NCI-H1105 treated with DMSO at 0.1 percent for 48 hours (cell line): ENCODE results near the gene ZNF830.
"Not testable (repeated sequence)": the region's sequence is repeated elsewhere in the genome, so short reads cannot be mapped to it uniquely, and the experiment has no call there.

Experiments
- DNase-seq: peaks from one replicate; lab custom pipeline; 2025; lab: John Stamatoyannopoulos, UW

ZNF830 gene

DNA sequence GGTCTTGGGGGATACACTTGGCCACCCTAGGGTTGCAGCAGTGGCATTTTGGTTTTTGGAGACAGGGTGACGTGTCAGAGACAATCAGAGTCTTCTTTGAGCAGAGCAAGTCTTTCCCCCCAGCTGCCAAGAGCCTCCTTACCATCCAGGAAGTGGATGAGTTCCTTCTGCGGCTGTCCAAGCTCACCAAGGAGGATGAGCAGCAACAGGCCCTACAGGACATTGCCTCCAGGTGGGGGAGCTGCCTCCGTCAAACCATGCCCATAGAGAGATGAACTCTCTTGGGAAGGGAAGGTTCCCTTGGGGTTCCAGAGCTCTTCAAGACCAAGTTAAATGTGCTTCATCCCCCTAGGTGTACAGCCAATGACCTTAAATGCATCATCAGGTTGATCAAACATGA, 30.3 kb downstream of the ZNF830 start:
- no peak for DNase-seq

DNA sequence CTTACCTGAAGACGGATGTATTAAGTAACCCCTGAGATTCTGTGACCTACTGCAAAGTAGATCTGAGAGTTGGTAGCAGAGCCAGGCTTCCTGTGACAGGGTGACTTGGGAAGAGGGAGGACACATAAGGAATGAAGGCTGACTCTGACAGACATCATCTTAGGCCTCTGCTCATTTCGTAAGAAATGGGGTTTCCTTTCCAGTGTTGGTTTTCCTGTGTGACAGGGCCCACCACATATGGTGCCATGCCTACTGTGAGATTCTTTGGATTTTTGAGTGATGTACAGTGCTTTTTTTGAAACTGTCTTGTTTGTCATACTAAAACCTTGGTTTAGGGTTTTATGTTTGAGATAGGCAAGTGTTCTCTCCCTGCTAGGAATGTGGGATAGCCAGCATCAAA, 31.7 kb downstream of the ZNF830 start:
- no peak for DNase-seq

DNA sequence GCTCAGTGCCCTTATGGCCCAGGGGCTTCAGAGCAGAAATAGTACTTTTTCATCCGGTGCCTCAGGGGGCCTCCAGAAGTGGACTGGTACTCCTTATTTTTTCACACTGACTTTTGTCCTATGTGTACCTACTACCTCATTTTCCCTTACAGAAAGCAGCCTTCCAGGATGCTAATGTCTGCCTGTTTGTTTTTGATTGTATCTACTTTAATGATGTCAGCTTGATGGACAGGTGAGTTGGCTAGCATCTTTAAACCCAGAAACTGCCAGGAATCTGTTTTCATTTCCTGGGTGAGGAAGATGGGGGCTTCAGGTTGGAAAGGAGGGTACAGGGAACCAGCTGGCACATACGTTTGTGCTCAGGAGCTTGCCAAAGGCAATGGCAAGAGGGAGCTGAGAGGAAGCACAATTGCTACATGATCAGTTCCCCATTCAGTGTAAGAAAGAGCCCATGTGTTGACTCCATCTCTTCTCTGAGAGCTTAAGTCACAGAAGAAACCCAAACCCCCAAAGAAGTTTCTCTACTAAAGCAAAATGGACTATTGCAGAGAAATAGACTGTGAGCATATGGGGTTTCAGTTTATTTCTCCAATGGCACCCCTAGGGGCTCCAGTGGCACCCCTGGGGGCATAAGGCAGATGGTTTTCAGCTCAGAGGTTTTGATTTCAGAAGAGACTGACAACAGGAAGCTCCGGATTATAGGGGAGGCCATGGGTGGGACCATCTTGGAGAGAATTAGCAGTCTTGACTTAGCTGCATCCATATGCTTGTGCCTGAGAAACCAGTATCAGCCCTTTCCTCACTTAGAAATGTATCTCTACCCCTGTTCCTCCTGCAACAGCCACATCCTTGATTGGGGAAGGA, 35.3 kb downstream of the ZNF830 start:
- no peak for DNase-seq

DNA sequence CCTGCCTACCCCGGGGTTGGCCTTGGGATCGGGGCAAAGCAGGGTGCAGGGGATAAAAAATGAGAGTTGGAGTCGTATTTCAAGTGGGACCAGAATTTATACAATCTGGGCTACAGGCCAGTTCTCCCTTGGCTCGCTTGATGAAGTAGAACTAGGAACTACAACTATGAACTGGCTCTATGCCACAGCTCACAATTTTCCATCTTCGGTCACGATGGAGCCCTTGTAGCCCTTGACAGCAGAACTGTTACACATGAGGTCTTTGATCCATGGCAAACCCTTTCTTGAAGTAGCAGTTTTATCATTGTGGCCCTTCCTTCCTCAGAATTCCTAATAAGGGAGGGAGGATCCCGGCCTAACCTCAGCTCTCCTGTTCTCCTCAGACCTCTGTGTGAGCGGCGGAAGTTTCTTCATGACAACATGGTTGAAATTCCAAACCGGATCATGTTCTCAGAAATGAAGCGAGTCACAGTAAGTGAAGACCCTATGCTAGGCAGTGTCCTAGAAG, 36.1 kb downstream of the ZNF830 start:
- peak; percentile 74 for DNase-seq

DNA sequence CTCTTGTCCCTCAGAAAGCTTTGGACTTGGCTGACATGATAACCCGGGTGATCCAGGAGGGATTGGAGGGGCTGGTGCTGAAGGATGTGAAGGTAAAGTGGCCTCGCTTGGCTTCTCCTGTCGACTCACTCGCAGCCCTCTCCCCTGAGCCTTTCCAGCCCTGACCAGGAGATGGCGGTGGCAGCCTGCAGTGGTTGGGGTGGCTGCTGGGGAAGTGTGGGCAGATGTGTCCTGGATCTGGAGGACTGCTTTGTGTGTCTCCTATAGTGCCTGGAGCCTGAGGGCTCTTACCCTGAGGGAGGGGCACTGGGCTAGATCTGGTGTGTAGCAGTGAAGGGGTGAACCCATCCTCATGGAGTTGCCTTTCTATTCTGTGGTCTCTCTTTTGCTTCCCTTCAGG, 36.9 kb downstream of the ZNF830 start:
- DNase-seq = no peak

DNA sequence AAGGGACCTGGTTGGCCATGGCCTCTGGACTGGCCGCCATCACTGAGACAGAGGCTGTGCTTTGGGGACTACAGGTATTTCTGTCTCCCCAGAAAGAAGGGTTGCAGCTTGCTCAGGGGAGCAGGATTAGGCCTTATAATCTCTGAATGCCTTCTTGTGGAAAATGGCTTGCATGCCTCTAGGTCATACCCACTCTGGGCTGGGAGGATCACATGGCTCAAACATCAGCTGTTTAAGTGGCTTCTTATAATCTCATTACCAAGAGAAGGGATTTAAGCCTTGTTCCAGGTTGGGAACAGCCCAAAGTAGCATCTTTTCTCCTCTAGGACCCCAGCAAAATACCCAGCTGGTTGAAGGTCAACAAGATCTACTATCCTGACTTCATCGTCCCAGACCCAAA, 38.1 kb downstream of the ZNF830 start:
- no peak for DNase-seq

DNA sequence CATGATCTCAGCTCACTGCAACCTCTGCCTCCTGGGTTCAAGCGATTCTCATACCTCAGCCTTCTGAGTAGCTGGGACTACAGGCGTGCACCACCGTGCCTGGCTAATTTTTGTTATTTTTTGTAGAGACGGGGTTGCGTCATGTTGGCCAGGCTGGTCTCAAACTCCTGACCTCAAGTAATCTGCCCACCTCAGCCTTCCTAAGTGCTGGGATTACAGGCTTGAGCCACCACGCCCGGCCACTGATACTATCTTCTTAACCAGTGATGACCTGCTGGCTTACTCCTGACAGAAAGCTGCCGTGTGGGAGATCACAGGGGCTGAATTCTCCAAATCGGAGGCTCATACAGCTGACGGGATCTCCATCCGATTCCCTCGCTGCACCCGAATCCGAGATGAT, 39.6 kb downstream of the ZNF830 start:
- not testable (repeated sequence) for DNase-seq

DNA sequence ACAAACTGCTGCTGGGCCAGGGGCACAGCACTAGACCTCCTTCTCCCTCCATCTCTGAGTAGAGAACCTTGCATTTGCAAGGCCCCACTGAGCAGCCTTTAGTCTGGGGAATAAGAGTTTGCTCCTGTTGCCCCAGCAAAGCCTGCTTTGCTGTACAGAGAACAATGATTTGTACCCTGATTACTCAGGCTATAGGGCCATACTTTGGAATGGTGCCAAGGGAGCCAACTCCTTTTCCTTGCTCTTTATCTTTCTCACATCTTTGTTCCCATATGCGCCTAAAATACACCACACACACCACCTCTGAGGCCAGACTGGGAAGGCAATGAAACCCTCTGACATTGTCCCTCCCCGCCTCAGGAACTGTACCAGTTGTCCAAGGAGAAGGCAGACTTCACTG, 40.2 kb downstream of the ZNF830 start:
- DNase-seq = no peak

DNA sequence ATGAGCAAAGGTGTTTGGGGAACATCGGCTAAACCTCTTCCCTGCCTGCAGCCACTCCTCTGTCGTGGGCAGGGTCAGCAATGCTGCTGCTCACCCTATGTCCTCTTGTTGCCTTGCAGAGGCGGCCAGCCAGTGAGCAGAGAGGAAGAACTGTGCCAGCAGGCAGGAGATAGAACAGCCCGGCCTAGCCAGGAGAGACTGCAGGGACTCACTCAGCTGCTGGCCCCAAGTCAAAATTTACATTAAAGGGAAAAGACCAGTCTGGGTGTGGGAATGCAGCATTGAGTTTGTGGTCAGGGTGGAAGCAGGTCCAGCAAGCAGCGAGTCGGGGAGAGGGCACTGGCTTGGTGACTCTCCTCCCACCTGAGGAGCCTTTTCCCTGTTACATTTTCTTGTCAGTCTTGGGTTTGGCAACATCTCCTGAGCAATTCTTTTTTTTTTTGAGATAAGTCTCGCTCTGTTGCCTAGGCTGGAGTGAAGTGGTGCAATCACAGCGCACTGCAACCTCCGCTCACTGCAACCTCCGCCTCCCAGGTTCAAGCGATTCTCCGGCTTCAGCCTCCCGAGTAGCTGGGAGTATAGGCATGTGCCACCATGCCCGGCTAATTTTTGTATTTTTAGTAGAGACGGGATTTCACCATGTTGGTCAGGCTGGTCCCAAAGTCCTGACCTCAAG, 41.7 kb downstream of the ZNF830 start:
- no peak for DNase-seq

DNA sequence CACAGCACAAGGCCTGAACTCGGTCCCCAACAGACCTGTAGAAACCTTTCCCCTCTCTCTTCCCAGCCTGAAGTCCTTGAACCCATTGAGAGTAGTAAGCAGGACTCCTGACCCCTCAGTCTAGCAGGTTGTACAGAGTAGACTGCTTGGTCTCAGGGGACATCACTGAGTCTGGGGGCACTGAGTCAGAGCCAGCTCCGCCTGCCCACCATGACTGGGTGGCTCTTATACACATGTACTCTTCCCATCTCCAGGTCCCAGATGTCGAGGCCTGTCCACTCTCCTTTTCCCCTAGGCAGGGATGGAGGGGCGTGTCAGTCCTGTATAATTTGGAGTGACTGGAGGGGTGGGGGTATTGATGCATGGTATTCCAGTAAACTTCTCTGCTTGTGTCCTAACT, 42.4 kb downstream of the ZNF830 start:
- DNase-seq = no peak

DNA sequence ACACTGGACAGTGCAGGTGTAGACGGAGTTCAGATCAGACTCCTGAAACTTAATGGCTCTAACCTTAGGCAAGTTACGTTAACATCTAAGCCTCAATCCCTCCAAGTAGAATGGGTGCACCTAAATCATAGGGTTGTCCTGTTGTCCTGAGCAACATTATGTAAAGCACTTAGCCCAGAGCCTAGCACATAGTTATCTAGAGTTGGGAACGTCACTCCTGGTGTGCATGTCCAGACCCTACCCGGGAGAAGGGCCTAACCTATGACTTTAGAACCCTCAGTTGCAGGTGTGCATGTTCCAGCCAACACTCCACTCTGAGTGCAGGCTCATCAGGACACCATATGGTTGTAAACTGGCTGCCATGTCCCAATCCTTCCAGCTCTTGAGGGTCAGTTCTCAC, 45.0 kb downstream of the ZNF830 start:
- DNase-seq = no peak

DNA sequence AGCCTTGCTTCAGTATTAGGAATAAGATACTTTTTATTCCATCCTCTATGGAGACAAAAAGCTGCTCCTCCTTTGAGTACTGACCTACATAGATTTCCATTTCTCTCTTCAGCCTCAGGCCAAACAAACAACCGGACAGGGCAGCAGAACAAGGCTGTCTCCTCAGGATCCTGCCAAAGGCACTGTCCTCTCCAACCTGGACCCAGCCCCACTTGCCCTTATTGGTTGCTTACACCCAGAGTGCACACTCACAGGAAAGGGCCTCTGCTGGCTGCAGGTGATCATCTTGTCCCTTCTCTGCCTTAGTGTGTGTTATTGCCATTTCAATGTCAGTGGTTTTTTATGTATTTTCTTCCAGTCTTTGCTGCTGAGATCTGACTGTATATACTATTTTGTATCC, 45.6 kb downstream of the ZNF830 start:
- DNase-seq = no peak

DNA sequence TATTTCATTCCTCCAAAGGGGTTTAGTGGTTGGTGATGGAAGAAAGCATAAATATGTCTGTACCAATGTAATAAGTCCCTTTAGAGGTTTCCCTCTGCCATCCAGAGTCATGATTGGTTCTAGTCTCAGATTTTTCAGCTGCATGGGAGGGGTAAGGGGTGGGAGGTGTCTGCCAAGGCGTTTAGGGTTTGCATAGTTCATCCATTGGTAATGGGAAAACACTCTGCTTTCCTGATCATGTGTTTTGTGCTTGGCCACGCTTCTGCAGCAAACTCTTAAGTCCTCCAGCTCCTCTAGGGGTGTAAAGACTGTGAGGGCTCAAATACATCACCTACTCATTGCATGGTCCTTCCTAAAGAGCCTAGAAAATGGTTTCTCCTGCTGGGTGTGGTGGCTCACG, 48.8 kb downstream of the ZNF830 start:
- no peak for DNase-seq

DNA sequence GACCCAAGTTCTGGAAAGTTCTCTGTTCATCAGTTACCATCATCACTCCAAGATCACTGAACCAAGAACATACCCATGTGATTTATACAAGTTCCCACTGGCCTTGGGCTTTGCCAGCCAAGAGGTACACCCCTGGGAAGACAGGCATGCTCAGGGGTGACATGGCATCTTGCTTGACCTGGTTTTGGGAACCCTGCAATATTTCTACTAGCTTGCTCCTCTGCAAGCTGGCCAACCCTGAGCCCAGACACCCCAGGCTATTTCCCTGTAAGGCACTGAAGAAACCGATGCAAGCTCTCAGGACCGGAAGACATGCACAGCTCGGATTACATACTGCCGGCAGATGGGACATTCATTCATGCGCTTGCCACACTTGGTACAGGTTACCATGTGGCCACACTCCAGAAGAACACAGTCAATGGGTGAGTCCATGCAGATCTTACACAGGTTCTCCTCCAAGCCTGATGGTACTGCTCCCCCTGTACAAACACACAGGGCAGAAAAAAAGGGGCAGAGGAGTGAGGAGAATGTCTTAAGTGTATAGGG, 50.4 kb downstream of the ZNF830 start:
- peak; percentile 5 for DNase-seq
